HS-27A (cell line): ENCODE data around the gene CAMK2B.
A peak's percentile ranks its signal among the peaks of the same experiment; 100 is the strongest.

ENCODE experiments used
- DNase-seq: peaks from one replicate; pipeline ENCODE4 v3.0.0-alpha.2; 2012; ENCODE audit warnings: low read depth, missing footprints

CAMK2B gene

DNA sequence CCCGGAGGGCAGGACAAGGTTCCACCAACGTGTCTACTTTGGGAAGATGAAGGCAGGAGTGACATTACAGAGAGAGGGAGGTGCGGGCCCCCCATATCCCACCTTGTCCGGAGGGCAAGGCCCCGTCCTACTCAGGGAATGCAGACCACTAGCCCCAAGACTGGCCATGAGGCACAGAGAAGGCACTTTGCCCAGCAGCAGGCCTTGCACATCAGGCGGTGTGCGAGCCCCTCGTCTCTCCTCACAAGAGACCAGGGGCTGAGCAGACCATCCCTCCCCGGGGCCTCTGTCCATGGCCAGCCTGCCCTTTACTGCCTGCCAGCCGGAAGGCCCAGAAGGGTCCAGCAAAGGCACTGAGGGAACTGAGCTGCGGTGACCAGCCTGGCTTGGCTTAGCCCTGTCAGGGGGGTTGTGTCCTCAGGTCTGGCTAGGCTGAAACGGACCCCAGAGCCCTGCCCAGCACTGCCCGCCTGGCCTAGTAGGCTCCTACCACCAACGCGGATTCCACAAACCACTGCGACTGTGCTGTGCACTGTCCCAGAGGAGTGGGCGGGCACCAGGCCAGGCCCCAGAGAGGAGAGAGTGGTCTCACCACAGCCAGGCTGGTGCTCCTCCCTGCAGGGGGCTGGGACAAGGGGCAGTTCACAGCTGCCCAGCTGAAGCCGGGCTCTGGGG, 16.7 kb downstream of the CAMK2B start:
- DNase-seq, result no peak

- DNase-seq, result no peak
These were observed 17.3 kb downstream of the CAMK2B start for GRCh38 chr7:44307905-44308595.

DNA sequence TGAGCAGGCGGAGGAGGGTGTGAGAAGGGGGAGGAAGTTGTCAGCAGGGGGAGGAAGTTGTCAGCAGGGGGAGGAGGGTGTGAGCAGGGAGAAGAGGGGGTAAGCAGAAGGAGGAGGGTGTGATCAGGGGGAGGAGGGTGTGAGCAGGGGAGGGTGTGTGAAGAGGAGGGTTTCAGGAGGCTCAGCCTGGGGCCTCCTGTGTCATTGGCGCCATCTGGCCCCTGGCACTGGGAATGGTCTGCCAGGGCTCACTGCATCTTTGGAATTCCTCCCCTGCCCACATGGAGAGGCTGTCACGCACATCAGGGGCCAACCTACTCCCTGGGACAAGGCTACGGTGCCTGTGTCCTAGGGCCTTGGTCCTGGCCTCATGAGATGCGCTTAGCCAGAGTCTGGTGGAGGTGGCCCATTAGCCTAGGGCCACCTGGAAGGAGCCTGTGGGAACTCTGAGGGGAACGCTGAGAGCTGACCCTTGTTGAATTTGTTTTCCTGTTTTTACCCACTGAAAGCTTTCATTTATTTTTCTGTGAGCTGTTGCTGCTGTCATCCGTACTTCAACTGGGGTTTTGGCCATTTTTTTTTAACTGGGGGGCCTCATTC, 18.0 kb downstream of the CAMK2B start:
- peak; percentile 43 for DNase-seq

- no peak for DNase-seq
These were observed 18.8 kb downstream of the CAMK2B start for GRCh38 chr7:44306606-44307005.

DNA sequence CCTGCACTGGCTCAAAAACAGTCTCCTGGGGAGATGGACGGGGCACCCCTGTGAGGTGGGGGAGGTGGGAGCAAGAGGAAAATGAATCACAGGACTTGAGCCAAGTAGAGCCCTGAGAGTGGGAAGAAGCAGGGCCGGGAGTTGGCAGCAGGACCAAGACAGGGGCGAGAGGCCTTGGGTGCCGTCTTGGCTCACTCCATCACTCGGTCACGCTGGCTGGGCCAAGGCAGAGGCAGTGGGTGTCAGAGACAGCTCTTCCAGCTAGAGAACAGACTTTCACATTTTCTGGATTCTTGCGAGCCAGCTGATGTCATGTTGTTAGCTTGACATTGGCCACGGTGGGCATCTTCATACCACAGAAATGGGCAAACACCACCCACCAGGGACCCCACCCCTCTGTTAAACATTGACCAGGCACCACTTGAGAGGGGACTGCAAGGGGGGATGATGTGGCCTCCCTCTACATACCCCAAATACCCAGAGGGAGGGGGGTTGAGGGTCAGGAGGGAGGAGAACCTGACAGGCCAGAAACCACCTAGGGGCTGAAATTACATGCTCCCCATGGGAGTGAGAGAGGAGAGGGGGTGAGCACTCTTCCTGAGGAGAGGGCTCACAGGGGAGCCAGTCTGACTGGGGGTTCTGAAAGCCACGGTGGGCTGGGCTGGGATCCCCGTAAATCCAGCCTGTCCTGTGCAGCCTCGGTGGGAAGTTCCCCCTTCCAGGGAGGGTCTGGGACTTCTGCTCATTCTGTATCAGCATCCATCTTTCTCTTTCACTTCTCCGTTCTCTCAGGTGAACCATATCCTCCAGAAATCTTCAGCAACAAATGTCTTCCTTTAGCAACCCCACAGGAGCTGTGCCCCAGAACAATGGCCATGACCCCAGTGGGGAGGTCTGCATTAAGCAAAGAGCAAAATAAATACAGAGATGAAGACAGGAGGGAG, 19.6 kb downstream of the CAMK2B start:
- DNase-seq, result no peak

DNA sequence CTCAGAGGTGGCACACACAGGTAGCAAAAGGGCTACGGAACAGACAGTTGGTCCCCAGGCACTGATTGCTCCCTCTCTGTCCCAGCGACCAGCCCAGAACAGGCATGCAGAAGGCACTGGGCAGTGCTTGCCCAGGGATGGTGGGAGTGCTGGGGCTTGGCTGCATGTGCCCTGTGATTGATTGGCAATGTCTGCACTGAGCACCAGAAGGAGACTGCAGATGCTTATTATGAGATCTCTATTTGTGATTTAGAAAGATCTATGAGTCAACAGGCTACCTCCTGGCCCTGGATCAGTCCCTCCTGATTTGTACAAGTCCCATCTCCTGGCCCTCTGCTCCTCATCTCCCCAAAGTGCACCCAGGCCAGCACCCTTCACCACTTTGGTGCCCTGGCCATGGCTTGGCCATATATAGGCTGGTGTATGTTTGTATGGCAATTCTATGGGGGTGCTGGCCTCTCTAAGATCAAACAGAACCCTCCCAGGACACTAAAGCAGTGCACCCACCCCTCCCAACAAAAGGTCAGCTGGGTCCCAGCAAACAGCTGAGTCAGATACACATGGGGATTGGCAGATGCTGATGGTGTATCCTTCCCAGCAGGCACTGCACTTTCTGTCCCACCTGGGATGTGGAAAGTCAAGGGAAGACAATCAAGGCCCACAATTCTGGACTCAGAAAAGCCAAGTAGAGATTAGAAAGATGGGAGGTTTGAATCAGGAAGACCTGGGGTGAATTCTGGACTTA, 30.9 kb downstream of the CAMK2B start:
- no peak for DNase-seq

GRCh38 chr7:44293561-44294324, 31.7 kb downstream of the CAMK2B start:
- no peak for DNase-seq

DNA sequence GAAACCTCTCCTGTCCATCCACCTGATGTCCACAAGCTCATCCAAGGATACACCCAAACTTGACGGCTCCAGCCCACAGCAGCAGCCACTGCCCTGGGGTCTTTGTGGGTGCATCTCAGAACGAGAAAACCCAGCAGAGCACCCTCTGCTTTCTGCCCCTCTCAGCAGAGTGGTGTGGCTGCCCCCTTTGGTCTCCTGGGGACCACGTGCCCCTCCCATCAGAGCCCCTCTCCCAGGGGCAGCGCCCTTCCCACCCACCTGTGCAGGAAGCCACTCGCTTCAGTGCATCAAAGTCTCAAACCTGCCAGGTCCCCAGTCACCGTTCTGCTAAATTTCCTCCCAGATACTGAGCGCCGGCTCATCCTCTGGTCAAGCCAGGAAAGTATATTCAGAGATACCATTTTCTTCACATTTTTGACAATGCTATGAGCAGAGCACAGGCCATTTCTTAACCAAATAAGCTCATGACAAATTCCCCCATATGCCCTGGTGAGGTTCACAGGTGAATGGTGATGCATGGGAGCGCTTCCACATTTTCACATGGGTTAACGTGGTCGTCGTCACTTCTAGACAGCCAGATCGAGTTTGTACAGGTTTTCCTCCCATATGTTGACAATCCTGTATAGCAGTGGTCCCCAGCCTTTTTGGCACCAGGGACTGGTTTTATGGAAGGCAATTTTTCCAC, 32.4 kb downstream of the CAMK2B start:
- no peak for DNase-seq

GRCh38 chr7:44292420-44292817, 33.0 kb downstream of the CAMK2B start:
- no peak for DNase-seq

GRCh38 chr7:44291733-44292419, 33.5 kb downstream of the CAMK2B start:
- DNase-seq, result no peak

GRCh38 chr7:44291066-44291732, 34.2 kb downstream of the CAMK2B start:
- DNase-seq, result peak; percentile 7

GRCh38 chr7:44290252-44290620, 35.2 kb downstream of the CAMK2B start:
- no peak for DNase-seq

GRCh38 chr7:44289341-44290251, 35.8 kb downstream of the CAMK2B start:
- DNase-seq, result no peak

GRCh38 chr7:44288811-44289340, 36.5 kb downstream of the CAMK2B start:
- DNase-seq, result no peak

- no peak for DNase-seq
These were observed 37.1 kb downstream of the CAMK2B start for GRCh38 chr7:44288381-44288685.

DNA sequence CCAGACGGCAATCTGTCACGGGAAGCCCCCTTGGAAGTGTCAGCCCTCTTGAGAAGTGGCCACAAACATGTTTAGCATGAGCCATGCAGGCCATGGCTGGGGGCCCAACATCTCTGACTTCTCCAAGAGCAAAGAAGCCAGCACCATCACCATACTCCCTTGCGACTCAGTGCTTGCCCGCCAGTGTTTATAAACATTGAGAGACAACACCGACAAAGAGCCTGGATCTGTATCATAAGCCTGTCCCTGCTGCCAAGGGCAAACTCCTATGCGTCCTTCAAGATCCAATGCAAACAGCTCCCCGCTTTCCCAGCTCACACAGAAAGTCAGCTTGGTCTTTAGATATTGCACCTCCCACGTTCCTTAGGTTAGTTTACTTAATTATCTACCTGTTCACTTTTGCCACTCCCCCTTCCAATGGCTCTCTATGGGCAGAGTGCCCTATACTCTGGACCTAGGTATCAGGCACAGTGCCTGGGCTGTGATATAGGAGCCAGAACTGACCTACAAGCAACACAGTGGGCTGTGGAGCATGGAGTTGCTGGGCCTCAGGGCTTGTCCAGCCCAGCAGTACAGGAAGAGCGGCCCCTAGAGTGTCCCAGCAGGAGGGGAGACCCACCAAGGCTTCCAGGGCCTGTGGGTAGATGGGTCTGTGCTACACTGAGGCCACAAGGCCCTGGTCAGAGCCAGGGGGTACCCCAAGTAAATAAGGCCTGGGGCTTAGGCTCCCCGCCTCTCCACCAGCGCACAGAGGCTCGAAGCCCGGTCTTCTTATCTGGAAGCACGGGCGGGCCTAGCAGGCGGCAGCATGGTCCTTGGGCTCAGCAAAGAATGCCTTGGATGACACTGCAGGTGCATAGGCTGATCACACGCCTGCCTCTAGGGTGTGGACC, 37.7 kb downstream of the CAMK2B start:
- DNase-seq, result no peak
